GM12875 (cell line): Measurements from ENCODE around the gene P2RY2.

Source experiments
- H3K4me3 ChIP-seq: one replicate; pipeline ENCODE4 v1.5.1; 2011; ENCODE audit warnings: low read depth, low read length, control low read depth
- CTCF ChIP-seq: IDR thresholded peaks from 2 replicates; pipeline ENCODE4 v1.5.1; 2011; ENCODE audit warnings: low read depth, mild to moderate bottlenecking, control low read depth, inconsistent platforms, low read length, moderate library complexity, borderline replicate concordance; ENCODE audit not compliant: insufficient read depth

Gene P2RY2

GRCh38 chr11:73218106-73218829 is at the start of gene P2RY2:
Gene P2RY2 (plus strand): TSS chr11:73218281. CDS start chr11:73234160, 15,879 bp downstream.
- peak within 1 kb of the TSS; percentile 23 for H3K4me3 ChIP-seq
- TF ChIP-seq CTCF, result peak; percentile 61

DNA sequence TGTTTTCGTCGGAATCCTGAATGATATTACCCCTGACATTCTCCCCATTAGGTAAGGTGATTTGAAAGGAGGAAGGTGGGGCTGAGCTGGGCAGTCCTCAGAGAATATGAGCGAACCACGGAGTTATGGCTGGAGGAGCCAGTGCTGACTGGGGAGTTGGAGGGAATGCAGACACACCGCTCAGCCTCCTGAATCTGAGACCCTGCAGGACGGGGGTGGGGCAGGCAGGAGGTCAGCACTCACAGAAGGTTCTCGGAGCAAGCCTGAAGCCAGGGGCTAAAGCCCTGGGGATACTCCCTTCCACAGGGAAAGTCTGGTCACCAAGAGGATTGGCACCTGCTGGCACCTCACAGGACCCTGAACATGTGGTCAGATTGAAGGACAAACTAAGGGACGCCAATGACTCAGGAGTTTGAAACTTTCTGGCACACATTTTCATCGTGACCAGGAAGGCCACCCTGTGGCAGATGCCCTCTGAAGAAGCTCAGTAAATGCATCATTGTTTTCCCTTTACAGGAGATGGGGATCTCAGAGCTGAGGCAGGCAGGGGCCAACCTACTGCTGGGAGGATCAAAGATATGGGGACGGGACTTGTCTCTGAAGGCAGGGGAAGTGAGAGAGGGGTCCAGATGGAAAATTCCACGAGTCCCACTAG is 49.0 kb upstream of the P2RY2 start:
- no peak overlapping the region for H3K4me3 ChIP-seq
- TF ChIP-seq CTCF, result no peak

DNA sequence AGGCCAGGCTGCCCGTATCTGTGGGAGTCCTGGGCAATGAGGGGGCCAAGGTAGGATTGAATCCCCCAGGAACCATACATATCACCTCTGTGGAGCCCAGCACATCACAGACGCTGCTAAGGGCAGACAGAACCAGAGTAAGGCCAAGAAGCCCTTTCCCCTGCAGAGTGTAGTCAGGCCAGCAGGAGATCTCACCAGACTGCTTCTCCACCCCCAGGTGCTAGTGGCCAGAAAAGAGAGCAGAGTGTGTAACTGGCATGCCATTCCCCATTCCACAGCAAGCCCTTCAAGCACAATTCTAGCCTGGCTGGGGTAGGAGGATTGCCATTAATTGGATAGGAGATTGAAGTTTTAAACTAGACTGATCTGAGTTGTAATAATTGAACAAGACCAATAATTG is 47.9 kb upstream of the P2RY2 start:
- TF ChIP-seq CTCF, result no peak
- H3K4me3 ChIP-seq, result no peak overlapping the region

GRCh38 chr11:73171436-73172161 is 46.5 kb upstream of the P2RY2 start:
- TF ChIP-seq CTCF, result no peak
- H3K4me3 ChIP-seq, result no peak overlapping the region

- TF ChIP-seq CTCF, result no peak
- no peak overlapping the region for H3K4me3 ChIP-seq
Observed at GRCh38 chr11:73172992-73173656, 45.0 kb upstream of the P2RY2 start.

- H3K4me3 ChIP-seq, result no peak overlapping the region
- TF ChIP-seq CTCF, result no peak
Observed at GRCh38 chr11:73173755-73174494, 44.2 kb upstream of the P2RY2 start.
